HG03439 (cell line): ENCODE results near the gene FNDC5.

Source experiments
- ATAC-seq: cut with Tn5 transposase; IDR thresholded peaks from one replicate; pipeline ENCODE4 v1.9.1; 2021; ENCODE audit warnings: mild to moderate bottlenecking, moderate library complexity; ENCODE audit not compliant: unreplicated experiment

FNDC5 gene

GRCh38 chr1:32885676-32886003, 14.9 kb upstream of the FNDC5 start:
- ATAC-seq: no peak

DNA sequence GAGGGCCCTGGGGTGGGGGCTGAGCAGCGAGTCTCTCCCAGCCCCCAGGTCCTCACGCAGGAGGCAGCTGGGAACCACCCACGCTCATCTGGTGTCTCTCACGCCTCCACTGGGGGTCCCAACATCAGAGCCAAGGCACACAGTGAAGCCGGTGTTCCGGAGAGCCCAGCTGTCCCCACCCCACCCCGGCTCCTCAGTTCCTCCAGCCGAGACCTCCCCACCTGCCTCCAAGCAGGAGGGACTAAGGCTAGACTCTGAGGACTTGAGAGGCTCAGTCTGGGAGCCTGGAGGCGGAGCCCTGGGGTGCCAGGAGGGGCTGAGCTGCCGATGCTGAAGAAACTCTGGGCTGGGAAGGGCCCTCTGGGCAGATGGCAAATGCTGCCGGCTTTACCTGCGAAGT, 14.0 kb upstream of the FNDC5 start:
- ATAC-seq: no peak

DNA sequence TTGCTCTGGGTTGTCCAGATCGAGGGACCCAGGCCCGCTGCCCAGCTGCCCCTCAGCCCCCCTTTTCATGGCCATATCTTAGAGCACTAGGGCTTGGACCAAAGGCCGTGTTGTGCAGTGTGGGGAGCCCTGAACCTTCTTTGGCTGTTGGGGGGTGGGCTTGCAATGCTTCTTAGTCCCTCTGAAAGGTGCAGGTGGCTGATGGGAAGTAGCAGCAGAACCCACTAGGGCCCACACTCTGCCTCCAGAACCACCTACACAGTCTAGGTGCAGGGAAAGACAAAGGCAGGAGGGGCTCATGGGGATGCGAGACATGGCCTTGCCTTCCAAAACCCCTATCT, 13.3 kb upstream of the FNDC5 start:
- no peak for ATAC-seq

DNA sequence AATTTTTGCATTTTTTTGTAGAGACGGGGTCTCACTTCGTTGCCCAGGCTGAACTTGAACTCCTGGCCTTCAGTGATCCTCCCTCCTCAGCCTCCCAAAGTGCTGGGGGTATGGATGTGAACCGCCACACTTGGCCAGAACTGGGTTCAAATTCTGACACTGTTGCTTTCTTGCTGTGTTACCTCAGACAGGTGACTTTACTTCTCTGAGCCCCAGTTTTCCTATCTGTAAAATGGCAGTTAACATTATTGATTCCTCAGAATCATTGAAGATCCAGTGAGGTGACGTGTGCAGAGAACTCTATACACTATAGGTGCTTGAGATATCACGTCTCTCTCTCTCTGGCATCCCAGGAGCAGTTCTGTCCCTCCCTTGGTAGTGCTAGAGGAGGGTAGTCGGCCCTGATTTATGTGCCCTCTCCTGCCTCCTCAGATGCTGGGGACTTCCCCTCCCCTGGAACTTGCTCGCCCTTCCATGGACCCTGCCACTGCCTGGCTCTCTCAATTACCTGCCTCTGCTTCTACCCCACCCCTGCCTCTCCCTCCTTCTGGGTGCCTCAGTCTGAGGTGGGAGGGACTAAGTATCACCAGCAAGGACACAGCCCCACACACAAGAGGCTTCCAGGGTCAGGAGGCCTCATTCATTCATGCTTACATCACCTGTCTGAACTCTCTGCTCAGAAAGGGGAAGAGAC, 12.8 kb upstream of the FNDC5 start:
- ATAC-seq: no peak

GRCh38 chr1:32881871-32882850, 11.4 kb upstream of the FNDC5 start:
- ATAC-seq: no peak

- no peak for ATAC-seq
These were observed 10.6 kb upstream of the FNDC5 start for GRCh38 chr1:32881291-32881690.

DNA sequence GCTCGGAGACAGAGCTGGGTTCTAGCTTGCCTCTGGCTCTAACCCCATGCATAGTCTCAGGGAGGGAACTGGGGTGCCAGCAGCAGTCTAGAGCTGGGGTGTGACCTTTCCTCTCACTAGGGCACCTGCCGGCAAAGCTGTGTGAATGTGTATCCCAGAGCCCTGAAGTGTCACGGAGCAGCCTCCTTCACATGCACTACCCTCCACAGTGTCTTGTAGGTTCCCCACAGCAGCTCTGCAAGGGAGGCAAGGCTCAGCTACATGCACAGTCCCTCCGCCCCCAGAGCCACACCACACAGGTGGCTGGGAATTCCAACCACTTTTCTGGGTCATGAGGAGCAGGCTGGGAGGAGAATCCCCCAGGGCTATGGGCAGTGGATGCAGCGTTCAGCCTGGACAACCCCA, 7.9 kb upstream of the FNDC5 start:
- ATAC-seq: no peak

DNA sequence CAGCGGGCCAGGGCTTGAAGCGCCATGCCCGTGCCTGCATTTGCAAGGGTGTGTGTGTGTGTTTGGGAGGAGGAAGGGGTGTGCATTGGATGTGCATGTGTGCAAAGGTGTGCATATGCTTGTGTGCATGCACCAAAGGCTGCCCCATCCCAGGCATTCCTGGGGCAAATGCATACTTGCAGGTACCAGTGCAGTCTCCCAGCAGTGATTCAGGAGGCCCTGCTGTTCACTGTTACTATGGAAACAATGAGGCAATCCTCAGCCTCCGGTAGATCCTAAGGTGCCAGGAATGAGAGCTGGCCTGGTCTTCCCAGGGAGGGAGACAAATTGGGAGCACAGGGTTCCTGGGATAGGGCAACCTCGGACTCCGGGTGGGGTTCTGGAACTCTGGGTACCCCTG, 7.5 kb upstream of the FNDC5 start:
- no peak for ATAC-seq

GRCh38 chr1:32877211-32878110, 6.7 kb upstream of the FNDC5 start:
- ATAC-seq: no peak

GRCh38 chr1:32876341-32877210, 5.9 kb upstream of the FNDC5 start:
- ATAC-seq: no peak

DNA sequence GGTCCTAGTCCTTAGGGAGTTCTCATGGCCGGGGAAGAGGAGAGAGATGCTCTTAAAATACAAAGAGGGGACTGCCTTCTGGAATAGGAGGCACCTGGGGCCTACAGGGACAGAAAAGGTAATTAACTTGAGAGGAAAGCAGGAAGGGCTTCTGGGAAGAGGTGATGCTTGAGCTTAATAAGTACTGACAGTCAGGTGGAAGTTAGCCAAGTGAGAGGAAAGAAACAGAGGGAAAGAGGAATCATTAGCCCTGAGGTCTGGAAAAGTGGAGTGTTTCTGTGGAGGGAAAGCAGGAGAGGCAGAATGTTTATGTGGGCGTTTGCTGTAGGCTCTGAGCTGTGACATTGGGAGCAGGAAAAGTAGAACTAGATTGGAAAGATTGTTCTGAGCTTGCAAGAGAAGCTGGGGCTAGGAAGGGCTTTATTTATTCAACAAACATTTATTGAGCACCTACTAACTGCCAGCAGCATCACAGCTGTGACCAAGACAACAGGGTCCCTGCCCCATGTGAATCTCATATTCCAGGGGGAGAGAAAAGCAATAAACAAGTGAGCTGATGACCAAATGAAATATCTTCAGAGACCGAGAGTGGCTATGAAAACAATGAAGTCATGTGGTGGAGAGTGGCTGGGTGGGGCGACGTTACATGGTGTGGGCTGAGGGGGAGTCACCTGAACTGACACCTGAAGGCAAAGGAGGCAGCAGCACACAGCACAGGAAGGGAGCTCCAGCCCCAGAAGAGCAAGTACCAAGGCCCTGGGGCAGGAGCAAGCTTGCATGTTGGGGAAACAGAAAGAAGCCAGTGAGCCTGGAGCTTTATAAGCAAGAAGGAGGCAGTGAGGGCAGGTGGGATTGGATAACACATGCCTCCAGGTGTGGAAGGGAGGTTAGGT, 4.4 kb upstream of the FNDC5 start:
- no peak for ATAC-seq

DNA sequence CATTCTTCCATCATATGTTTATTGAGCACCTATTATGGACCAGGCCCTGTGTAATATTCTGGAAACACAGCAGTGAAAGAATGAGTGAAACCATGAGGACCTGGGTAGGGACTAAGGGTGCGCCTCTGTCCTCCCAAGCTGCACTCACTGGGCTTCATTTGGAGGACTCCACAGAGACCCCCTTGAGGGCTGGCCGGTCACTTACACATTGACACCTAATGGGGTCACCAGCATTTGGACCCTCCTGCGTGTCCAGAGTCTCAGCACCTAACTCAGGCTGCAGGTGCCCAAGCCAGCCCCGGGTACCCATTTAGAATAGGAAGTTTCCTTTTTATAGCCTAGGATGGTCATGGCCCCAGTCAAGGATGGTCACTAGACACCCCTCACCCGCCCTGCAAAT, 2.8 kb upstream of the FNDC5 start:
- no peak for ATAC-seq

GRCh38 chr1:32872192-32872460, 1.4 kb upstream of the FNDC5 start:
- ATAC-seq: no peak

- no peak for ATAC-seq
These were observed 866 bp upstream of the FNDC5 start for GRCh38 chr1:32871364-32872191.

DNA sequence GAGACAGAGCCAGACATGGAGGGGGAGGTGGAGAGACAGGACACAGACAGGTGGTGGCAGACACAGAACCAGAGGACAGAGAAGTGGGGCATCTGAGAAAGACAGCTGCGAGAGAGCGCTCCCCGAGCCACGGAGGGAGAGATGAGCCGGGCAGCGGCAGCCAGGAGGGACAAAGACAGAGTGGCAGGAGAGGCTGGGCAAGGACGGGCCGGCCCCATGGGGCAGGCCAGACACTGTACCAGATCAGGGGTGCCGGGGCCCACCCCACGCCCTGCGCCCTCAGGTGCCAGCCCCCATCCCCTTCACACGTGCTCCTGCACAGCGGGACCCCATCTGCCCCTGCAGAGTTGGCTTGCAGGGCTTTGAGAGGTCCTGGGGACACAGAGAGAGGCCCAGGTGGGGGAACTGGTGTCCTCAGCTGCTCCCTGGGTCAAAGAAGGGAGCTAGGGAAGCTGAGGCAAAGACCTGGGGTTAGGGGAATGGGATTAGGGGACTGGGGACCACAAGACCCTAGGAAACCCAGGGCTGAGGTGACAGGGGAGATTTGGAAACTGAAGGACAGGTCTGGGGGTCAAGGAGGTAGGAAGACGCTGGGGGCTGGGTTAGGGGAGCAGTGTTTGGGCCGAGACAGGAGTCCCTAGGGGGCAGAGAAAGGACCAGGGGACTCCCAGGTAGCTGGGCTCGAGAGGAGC, 643 bp downstream of the FNDC5 start:
- ATAC-seq: no peak

DNA sequence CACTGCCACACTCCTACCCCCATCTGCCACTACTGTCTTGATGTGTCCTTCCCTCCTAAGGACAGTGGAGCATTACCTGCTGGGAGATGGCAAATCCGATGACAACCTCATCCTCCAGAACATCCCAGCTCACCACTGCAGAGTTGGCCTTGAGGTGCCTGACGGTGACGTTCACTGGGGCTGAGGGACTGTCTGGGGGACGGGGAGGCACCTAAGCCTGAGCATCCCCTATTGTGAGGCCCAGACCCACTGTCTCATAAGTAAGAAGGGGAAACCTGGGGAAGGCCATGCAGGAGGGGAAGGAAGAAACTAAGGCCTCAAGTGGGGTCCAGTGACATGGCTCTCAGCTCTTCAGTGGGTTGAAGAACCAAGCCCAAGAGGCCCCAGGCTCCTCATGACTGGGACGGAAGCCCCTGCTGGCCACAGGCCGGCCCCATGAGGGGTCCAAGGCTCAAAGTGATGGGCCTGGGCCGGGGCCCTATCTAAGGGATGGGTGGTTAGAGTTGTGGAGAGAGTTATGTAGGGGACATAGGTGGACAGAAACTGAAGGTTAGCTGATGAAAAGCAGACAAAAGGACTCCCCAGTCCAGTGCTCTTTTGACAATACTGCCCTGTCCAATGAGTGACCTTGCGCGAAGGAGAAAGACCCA, 1.8 kb downstream of the FNDC5 start:
- no peak for ATAC-seq

- ATAC-seq: no peak
These were observed 2.6 kb downstream of the FNDC5 start for GRCh38 chr1:32868085-32868484.

- ATAC-seq: no peak
These were observed 3.0 kb downstream of the FNDC5 start for GRCh38 chr1:32867671-32868070.
